HepG2 (cell line): ENCODE results near the gene ARPC1A. TPM values are rescaled to one million over a fixed set of nuclear protein-coding genes. Genes with fewer than 3 reads are reported as not detected.

Experiments
- ATAC-seq: fragments of 200-7000 bp; cut with Tn5 transposase; 3 replicates; pipeline ENCODE4 v1.9.1; 2020; ENCODE audit warnings: mild to moderate bottlenecking, moderate library complexity
- BruUV-seq: library from RNA; stranded (reverse); fragments of 400-500 nt; replicated peaks from 2 replicates; lab custom pipeline; 2021; lab: Mats Ljungman, UMichigan
- CTCF ChIA-PET: fragments of 300-600 bp; formaldehyde crosslinking; extraction: SDS; loops from one replicate; lab custom pipeline; 2021; ENCODE audit warnings: low total read pairs, inconsistent platforms, low intra/inter-chr PET ratio; lab: Yijun Ruan, JAX
- POLR2A ChIA-PET: fragments of 350-600 bp; sonication (Branson Sonifier 250); formaldehyde crosslinking; loops from one replicate; lab custom pipeline; 2020; ENCODE audit warnings: antibody characterized with exemption, inconsistent platforms; lab: Yijun Ruan, JAX
- DNase-seq: peaks from one replicate; pipeline ENCODE4 v3.0.0-alpha.2; 2015; ENCODE audit warnings: low spot score
- FAIRE-seq: peaks from 3 replicates; lab custom pipeline; 2011; peaks lifted over from hg19 to GRCh38; lab: Jason Lieb, UNC
- H2AFZ ChIP-seq: one replicate; pipeline ENCODE4 v1.6.1; 2011; ENCODE audit warnings: low read length, inconsistent platforms
- H3K27ac ChIP-seq: fragments of 300-600 bp; 3 replicates; pipeline ENCODE4 v1.8.0; 2011; ENCODE audit warnings: mixed run types, mild to moderate bottlenecking, mixed read lengths, low read length, inconsistent platforms; ENCODE audit not compliant: insufficient read depth; ENCODE audit errors: extremely low read length
- H3K27me3 ChIP-seq, 2 experiments: fragments of 200-600 bp in 1 of 2; 2 replicates in 1 of 2; 3 replicates in 1 of 2; pipeline versions ENCODE4 v1.6.0 to v1.8.0; 2011; ENCODE audit warnings: low read length in 2 of 2, mild to moderate bottlenecking in 2 of 2, moderate library complexity in 2 of 2, inconsistent platforms in 1 of 2; ENCODE audit not compliant: insufficient read depth in 2 of 2, control insufficient read depth in 1 of 2
- H3K36me3 ChIP-seq, 2 experiments: fragments of 200-600 bp in 1 of 2; replicated peaks in 1 of 2; 2 replicates in 1 of 2; 3 replicates in 1 of 2; pipeline versions ENCODE4 v1.5.1 to v1.8.0; 2011; ENCODE audit warnings: low read length in 2 of 2, inconsistent platforms in 1 of 2; ENCODE audit not compliant: insufficient read depth in 2 of 2, control insufficient read depth in 1 of 2
- H3K4me1 ChIP-seq: 2 replicates; pipeline ENCODE4 v1.5.1; 2012; ENCODE audit warnings: low read length, inconsistent platforms; ENCODE audit not compliant: insufficient read depth
- H3K4me2 ChIP-seq: 2 replicates; pipeline ENCODE4 v1.6.0; 2011; ENCODE audit warnings: low read depth, low read length, inconsistent platforms
- H3K4me3 ChIP-seq, 3 experiments: fragments of 200-600 bp in 1 of 3; sonication (generic), shearing (Covaris generic) in 1 of 3; replicated peaks in 1 of 3; 2 replicates each; pipeline ENCODE4 v1.5.1; 2011 to 2016; ENCODE audit warnings: low read length in 3 of 3, inconsistent platforms in 2 of 3, low read depth in 2 of 3, mild to moderate bottlenecking in 2 of 3, control low read depth in 1 of 3, mixed read lengths in 1 of 3; ENCODE audit not compliant: insufficient read depth in 1 of 3
- H3K79me2 ChIP-seq: one replicate; pipeline ENCODE4 v1.6.1; 2011; ENCODE audit warnings: low read length, inconsistent platforms; ENCODE audit not compliant: insufficient read depth
- H3K9ac ChIP-seq: 2 replicates; pipeline ENCODE4 v1.6.0; 2011; ENCODE audit warnings: mild to moderate bottlenecking, low read depth, low read length, inconsistent platforms; ENCODE audit not compliant: insufficient read depth
- H3K9me3 ChIP-seq: 2 replicates; pipeline ENCODE4 v1.5.1; 2012; ENCODE audit warnings: mild to moderate bottlenecking, low read length
- H4K20me1 ChIP-seq: 2 replicates; pipeline ENCODE4 v1.6.0; 2011; ENCODE audit warnings: inconsistent platforms, mild to moderate bottlenecking, low read length, moderate library complexity; ENCODE audit not compliant: insufficient read depth
- FOXK2 ChIP-seq: fragments of 450-650 bp; IDR thresholded peaks from 2 replicates; pipeline ENCODE4 v1.6.1; 2016
- HOXA7 ChIP-seq: sonication (generic); formaldehyde crosslinking; IDR thresholded peaks from 2 replicates; pipeline ENCODE4 v1.8.1; 2022; ENCODE audit warnings: mild to moderate bottlenecking, missing genetic modification reagents, moderate library complexity
- ZBTB3 ChIP-seq: sonication (generic); formaldehyde crosslinking; IDR thresholded peaks from 2 replicates; pipeline ENCODE4 v1.4.0; 2020; ENCODE audit warnings: low read depth, mild to moderate bottlenecking, moderate library complexity, missing genetic modification reagents, borderline replicate concordance
- ZNF503 ChIP-seq: sonication (generic); formaldehyde crosslinking; IDR thresholded peaks from 2 replicates; pipeline ENCODE4 v1.4.0; 2020; ENCODE audit warnings: missing genetic modification reagents
- WGBS: methylation state at CpG from one replicate; pipeline ENCODE4 v1.1.6; 2017; ENCODE audit warnings: low lambda C conversion rate; 5-methylcytosine and 5-hydroxymethylcytosine counted together
- in situ Hi-C: cut with HindIII; loops from 2 replicates; pipeline ENCODE4 v1.10.0; 2017; ENCODE audit warnings: low pct_unique_long_range_greater_than_20kb; ENCODE audit not compliant: extremely low pct_ligation_motif_present
- intact Hi-C: fragments of 100-400 bp; cut with micrococcal nuclease; formaldehyde crosslinking; loops from one replicate; pipeline ENCODE4 v1.10.0; 2022; ENCODE audit not compliant: unreplicated experiment
- polyA plus RNA-seq, 8 experiments: library from polyadenylated mRNA; depleted of rRNA in 3 of 8; stranded (reverse) in 7 of 8; unstranded in 1 of 8; fragments of >200 nt; fragmentation: Illumina TruSeq in 4 of 8; extraction: Trizol in 4 of 8; gene quantifications; 2 replicates each; pipeline versions ENCODE4 v1.2.1 to v1.2.3, GENCODE V29; 2011 to 2016; ENCODE audit warnings: low read depth in 4 of 8, missing spikeins in 1 of 8, mixed read lengths in 1 of 8; ENCODE audit not compliant: insufficient read depth in 1 of 8
- total RNA-seq, 5 experiments: library from RNA; depleted of rRNA; stranded (reverse); fragments of >200 nt; fragmentation: Illumina TruSeq; extraction: Trizol; gene quantifications; 2 replicates each; pipeline ENCODE4 v1.2.3, GENCODE V29; 2016; ENCODE audit warnings: low read depth in 1 of 5

Gene ARPC1A
- total and polyA plus RNA-seq, 2 of the 13 experiments (the other 11 are each of a cell fraction or from before 2014, with no cell fraction given), result 44.3 to 88.5 TPM

DNA sequence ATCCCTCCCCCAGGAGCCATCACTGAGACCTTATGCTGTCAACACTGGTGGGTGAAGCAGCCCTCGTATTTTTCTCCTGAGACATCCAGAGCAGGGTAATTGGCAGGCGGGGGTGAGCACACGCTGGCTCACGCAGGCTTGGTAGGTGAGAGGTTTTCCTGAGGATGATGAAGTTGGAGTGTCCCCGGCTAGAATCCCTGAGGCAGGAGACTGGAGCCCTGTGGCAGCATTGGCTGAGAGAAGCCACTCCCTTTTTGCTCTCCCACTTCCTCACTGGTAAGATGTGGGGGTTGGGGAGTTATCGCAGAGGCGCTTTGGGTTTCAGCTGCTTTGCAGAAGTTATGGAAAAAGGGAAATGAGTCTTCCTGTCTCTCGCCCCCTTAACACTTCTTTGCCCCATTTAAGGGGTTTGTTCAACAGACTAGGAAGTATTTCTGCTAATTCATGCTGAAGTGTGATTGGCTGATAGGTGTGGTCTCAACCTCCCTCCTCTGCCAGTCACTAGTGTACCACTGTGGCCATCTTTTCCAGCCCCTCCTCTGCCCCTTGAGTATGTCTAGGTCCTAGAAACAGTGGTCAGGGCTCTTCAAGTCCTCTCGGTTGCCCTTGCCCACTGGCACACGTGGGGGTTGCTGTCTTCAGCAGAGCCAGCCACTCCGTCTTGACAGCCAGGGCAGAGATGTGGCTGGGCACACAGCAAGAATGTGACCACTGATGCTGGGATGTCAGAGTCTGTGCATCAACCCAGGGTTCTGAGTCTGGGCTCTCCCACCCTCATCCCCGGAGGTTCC is 54.5 kb downstream of the ARPC1A start:
- Histone ChIP-seq H3K27me3 (no peaks in the 10 kb centered on the region), H3K4me2 (peak overlapping the region; percentile 86), H4K20me1 (peaks cover 5% of the 10 kb centered on the region; the same call in 1 of the 2 replicates), H3K4me3 (no peak overlapping the region), H2AFZ (no peak overlapping the region), H3K9me3 (no peaks in the 10 kb centered on the region), H3K36me3 (0 out of 5 replicates have a peak, but pooled peaks cover 1 to 3% of the 10 kb centered on the region in 2 experiments), H3K79me2 (peaks cover 27% of the 10 kb centered on the region), H3K27ac (peak overlapping the region; percentile 91), H3K9ac (peak overlapping the region; percentile 63), H3K4me1 (peaks cover 50% of the 10 kb centered on the region)
- TF ChIP-seq ZBTB3 (CRISPR knock-in tag) (no peak), FOXK2 (no peak), HOXA7 (CRISPR knock-in tag) (no peak), ZNF503 (CRISPR knock-in tag) (peak; percentile 24; the same call in 1 of the 2 replicates)
- CTCF ChIA-PET, result no interaction called here
- in situ Hi-C loops (no loop called here), intact Hi-C loops (no loop called here)
- FAIRE-seq, result no peak
- DNase-seq, result no peak
- no TSS peak for BruUV-seq
- 83% methylated on average over 11 of the region's 12 CpGs for WGBS
- no peak for ATAC-seq
- POLR2A ChIA-PET, result interaction anchor here (0.5 to 2.3 kb wide), 5 partner anchors 8 to 91 kb away, joined by 3 to 9 read pairs (median 4); partner anchors contain the start of genes BUD31 and PDAP1
